ENCODE measurements around the gene FOXA1.
"Not testable (repeated sequence)": the region's sequence is repeated elsewhere in the genome, so short reads cannot be mapped to it uniquely, and the experiment has no call there.

The FOXA1 gene

DNA sequence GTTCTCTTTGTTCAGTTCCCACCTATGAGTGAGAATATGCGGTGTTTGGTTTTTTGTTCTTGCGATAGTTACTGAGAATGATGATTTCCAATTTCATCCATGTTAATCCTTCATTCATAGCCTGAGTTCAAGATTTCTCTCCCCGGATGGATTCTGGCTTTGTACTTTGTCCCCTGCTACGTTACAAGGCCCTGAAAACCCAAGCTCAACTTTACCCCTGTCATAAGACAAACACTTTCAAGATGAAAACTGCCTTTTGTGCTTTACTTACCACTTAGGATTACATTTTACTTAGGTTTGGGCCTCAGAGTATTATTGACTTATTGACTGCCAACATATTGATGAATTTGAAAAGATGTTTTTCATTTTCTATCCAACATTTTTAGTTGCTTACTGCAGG, 36.3 kb downstream of the FOXA1 start:
- no peak for DNase-seq (ENCODE audit: low spot score)

DNA sequence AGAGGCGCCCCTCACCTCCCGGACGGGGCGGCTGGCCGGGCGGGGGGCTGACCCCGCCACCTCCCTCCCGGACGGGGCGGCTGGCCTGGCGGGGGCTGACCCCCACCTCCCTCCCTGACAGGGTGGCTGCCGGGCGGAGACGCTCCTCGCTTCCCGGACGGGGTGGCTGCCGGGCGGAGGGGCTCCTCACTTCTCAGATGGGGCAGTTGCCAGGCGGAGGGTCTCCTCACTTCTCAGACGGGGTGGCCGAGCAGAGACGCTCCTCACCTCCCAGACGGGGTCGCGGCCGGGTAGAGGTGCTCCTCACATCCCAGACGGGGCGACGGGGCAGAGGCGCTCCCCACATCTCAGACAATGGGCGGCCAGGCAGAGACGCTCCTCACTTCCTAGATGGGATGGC, 39.5 kb downstream of the FOXA1 start:
- DNase-seq (ENCODE audit: low spot score) = not testable (repeated sequence)

DNA sequence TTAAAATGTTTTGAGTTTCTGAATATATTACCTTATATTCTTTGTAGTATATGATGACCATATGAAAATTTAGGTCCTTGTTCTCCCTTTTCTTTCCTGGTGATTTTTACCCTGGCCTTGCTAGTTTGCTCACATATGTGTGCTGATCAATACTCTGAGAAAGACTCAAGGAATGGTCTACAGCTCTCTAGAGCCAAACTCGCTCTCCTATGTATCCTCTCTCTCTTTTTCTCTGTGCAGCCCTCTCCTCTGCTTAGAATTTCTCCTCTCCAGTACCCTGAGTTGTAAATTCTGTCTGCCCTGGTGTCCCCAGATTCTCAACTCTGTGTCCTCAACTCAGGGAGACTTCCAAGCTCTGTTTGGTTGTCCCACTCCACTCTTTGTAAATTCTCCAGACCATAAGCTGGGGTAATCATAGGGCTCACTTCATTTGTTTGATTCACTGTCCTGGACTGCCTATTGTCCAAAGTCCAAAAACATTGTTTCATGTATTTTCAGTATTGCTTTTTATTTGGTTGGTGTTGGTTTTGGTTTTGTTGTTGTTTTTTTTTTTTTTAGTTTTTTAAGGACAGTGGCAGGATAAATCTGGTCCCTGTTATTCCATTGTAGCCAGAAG, 41.0 kb downstream of the FOXA1 start:
- DNase-seq (ENCODE audit: low spot score) = no peak

DNA sequence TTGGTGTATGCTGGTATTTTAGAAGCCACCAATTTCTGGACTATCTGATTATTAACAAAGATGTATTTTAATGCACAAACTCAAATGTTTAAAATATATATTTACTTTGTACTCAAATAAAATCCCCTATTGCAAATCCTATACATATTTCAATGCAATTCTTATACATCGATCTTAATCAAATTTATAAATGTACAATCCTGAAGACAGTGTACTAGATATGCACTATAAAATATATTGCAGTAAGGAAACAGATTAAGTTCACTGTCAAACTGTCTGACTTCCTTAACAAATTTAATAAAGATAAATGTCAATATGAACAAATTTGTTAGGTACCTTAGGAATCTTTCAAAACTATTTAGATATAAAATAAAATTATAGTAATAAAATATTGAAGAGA, 43.9 kb downstream of the FOXA1 start:
- no peak for DNase-seq (ENCODE audit: low spot score)

DNA sequence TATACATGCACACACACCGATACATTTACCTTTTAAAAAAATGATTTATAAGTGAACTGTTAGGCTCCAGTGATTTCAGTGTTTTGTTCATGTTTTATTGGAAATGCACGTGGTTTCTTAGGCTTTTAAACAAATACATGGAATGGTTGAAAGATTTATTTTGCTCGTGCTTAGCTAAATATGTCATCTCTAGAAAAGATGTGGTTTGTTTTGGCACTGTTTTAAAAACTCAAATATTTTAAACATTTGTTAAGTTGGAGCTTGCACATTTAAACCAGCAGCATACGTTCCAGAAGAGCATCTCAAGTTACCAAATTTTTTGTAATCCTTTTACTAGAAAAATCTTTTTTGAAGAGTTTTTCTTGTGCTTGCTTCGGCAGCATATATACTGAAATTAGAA, 44.5 kb downstream of the FOXA1 start:
- DNase-seq (ENCODE audit: low spot score) = no peak

DNA sequence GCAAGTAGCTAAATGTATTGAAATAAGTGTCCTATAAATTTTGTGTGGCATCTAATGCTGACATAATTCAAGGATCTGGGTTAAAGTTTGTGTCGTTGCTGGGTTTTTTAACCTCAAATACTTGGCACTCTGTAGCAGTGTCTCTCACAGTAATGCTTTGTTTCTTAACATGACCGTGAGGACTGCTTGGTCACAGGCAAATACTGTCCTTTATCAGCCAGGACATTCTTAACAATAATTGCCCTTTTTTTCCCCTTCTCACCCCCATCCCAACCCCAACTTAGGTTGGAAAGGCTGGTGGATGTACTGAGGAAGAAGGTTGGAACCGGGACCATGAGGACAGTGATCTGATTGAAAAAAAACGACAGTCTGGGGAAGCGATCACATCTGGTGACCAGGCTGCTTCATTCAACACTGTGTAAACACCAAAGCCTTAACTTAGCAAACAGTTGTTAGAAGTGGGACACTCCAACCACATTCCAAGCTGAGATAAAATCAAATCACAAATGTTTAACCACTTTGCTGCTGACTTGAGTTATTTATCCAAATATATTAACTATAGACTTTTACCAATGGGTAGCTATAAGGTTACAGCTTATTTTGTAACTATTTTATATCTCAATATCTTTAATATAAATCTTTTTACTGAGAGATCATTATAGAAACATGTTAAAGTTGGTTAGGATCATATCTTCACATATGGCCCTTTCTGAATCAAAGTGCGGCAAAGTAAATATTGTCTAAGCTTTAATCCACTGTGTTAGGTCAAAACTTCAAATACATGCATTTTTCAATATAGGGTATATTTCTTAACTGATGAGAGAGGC, 48.2 kb downstream of the FOXA1 start:
- peak; percentile 49 for DNase-seq (ENCODE audit: low spot score)

DNA sequence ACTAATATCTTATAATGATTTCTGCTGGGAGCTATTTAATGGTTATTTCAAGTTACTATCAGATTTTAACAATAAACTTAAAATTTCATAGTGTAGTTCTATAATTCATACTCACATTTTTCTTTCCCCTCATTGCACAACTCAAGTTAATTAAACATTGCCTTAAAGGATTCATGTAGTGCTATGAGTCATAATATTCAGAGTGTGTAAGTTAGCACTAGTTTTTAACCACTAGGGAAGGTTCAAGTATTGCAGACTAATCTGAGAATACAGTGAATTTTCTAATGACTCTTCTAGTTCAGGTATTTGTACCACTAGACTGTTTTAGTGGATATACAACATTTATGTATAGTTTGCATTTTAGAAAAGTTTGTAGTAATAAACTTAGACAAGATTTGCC, 49.9 kb downstream of the FOXA1 start:
- DNase-seq (ENCODE audit: low spot score) = no peak

DNA sequence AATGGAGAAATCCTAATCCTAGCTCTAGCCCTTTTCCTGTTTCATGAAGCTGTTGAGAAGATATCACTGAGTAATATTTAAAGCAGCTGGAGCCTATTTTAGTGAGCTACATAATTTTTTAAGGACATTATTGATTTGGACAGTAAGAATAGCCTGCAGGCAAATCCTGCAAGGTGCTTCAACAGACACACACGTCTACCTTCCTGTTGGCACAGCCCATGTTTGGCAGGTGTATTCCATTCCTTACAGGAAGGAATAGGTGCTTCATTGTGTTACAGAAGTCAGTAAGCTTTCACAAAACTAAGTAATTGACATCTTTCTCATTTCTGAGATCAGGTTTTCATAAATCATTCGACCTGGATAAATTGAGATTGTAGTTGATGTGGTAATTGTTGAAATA, 50.6 kb downstream of the FOXA1 start:
- DNase-seq (ENCODE audit: low spot score) = no peak

DNA sequence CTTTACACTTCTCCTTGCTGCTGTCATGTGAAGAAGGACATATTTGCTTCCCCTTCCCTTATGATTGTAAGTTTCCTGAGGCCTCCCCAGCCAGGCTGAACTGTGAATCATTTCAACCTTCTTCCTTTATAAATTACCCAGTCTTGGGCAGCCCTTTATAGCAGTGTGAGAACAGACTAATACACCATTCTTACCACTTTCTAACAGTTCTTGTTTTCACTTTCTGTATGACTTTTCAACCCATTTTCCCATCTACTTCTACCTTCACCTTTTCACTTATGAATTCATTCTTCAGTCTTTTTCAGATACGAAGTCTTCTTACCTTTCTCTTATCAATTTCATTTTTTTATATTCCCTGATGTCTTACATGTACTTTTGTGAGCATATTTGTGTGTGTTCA, 55.1 kb downstream of the FOXA1 start:
- no peak for DNase-seq (ENCODE audit: low spot score)
